Measurements from ENCODE around the gene SDK2. TPM values are rescaled to one million over a fixed set of nuclear protein-coding genes. Genes with fewer than 3 reads are reported as not detected.

The SDK2 gene
- polyA plus RNA-seq, 3 donors, result 0.01 TPM; not detected in 2

GRCh38 chr17:73379826-73380225 lies 264.4 kb downstream of the SDK2 start:
- Mint-ChIP-seq H3K36me3 (no peaks in the 10 kb centered on the region), H3K27ac (no peak overlapping the region), H3K9me3 (no peaks in the 10 kb centered on the region), H3K27me3 (ENCODE audit: low read depth in 3 of 3) (peaks cover 0 to 7% (median 5%) of the 10 kb centered on the region in 3 donors), H3K4me3 (no peak overlapping the region), H3K4me1 (no peaks in the 10 kb centered on the region)
- DNase-seq, result no peak
- TF ChIP-seq, protein P1, sequence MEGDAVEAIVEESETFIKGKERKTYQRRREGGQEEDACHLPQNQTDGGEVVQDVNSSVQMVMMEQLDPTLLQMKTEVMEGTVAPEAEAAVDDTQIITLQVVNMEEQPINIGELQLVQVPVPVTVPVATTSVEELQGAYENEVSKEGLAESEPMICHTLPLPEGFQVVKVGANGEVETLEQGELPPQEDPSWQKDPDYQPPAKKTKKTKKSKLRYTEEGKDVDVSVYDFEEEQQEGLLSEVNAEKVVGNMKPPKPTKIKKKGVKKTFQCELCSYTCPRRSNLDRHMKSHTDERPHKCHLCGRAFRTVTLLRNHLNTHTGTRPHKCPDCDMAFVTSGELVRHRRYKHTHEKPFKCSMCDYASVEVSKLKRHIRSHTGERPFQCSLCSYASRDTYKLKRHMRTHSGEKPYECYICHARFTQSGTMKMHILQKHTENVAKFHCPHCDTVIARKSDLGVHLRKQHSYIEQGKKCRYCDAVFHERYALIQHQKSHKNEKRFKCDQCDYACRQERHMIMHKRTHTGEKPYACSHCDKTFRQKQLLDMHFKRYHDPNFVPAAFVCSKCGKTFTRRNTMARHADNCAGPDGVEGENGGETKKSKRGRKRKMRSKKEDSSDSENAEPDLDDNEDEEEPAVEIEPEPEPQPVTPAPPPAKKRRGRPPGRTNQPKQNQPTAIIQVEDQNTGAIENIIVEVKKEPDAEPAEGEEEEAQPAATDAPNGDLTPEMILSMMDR (IDR thresholded peaks at IDR 0.05), result no peak
- no peaks in the 10 kb centered on the region for H3K4me1 ChIP-seq (ENCODE audit: control insufficient read depth in 1 of 2, insufficient read depth in 2 of 2, low read length in 2 of 2)
- no peaks in the 10 kb centered on the region for H4K20me1 ChIP-seq (ENCODE audit: insufficient read depth, low read length)
- 100% methylated on average over 1 of the region's 8 CpGs for WGBS (ENCODE audit: insufficient coverage)
- no peak overlapping the region for H3K27ac ChIP-seq (ENCODE audit: low read depth in 1 of 2, low read length in 2 of 2)
- intact Hi-C loops (cut with micrococcal nuclease), result no loop called here
- no peaks in the 10 kb centered on the region for H3K9me3 ChIP-seq (replicated peaks in 1 of 2; ENCODE audit: control insufficient read depth in 1 of 2, insufficient read depth in 1 of 2, low read length in 2 of 2)
- no peak overlapping the region for H3K4me3 ChIP-seq (replicated peaks in 1 of 3; ENCODE audit: low read depth in 2 of 3, low read length in 3 of 3)
- H3K9ac ChIP-seq (ENCODE audit: insufficient read depth, low read length, poor library complexity, severe bottlenecking), result no peak overlapping the region
- H3K36me3 ChIP-seq (replicated peaks in 1 of 2; ENCODE audit: control insufficient read depth in 1 of 2, insufficient read depth in 2 of 2, low read length in 2 of 2), result no peaks in the 10 kb centered on the region
- no peaks in the 10 kb centered on the region for H3K79me2 ChIP-seq (ENCODE audit: insufficient read depth, low read length)
- H3K27me3 ChIP-seq (ENCODE audit: control insufficient read depth in 2 of 2, insufficient read depth in 2 of 2, low read length in 2 of 2), result no peaks in the 10 kb centered on the region
- H3K4me2 ChIP-seq (replicated peaks; ENCODE audit: extremely low read depth, low read length, poor library complexity, severe bottlenecking), result no peak overlapping the region
- H2AFZ ChIP-seq (ENCODE audit: insufficient read depth, low read depth, low read length, poor library complexity, severe bottlenecking), result no peak overlapping the region

- no peaks in the 10 kb centered on the region for H3K27me3 ChIP-seq (ENCODE audit: control insufficient read depth in 2 of 2, insufficient read depth in 2 of 2, low read length in 2 of 2)
- TF ChIP-seq, protein P1 (IDR thresholded peaks at IDR 0.05), result no peak
- no peak for DNase-seq
- H3K79me2 ChIP-seq (ENCODE audit: insufficient read depth, low read length), result no peaks in the 10 kb centered on the region
- H3K9me3 ChIP-seq (replicated peaks in 1 of 2; ENCODE audit: control insufficient read depth in 1 of 2, insufficient read depth in 1 of 2, low read length in 2 of 2), result no peaks in the 10 kb centered on the region
- H4K20me1 ChIP-seq (ENCODE audit: insufficient read depth, low read length), result no peaks in the 10 kb centered on the region
- intact Hi-C loops (cut with micrococcal nuclease), result no loop called here
- no peak overlapping the region for H3K27ac ChIP-seq (ENCODE audit: low read depth in 1 of 2, low read length in 2 of 2)
- no peaks in the 10 kb centered on the region for H3K4me1 ChIP-seq (ENCODE audit: control insufficient read depth in 1 of 2, insufficient read depth in 2 of 2, low read length in 2 of 2)
- H3K27me3 Mint-ChIP-seq (ENCODE audit: low read depth in 3 of 3), result peaks cover 0 to 5% (median 3%) of the 10 kb centered on the region in 3 donors
- WGBS (ENCODE audit: insufficient coverage), result 97% methylated on average over 16 of the region's 20 CpGs
- H2AFZ ChIP-seq (ENCODE audit: insufficient read depth, low read depth, low read length, poor library complexity, severe bottlenecking), result no peak overlapping the region
- no peak overlapping the region for H3K4me3 ChIP-seq (replicated peaks in 1 of 3; ENCODE audit: low read depth in 2 of 3, low read length in 3 of 3)
- H3K27ac Mint-ChIP-seq, result no peak overlapping the region
- H3K4me3 Mint-ChIP-seq, result no peak overlapping the region
- no peak overlapping the region for H3K4me2 ChIP-seq (replicated peaks; ENCODE audit: extremely low read depth, low read length, poor library complexity, severe bottlenecking)
- H3K4me1 Mint-ChIP-seq, result no peaks in the 10 kb centered on the region
- H3K36me3 ChIP-seq (replicated peaks in 1 of 2; ENCODE audit: control insufficient read depth in 1 of 2, insufficient read depth in 2 of 2, low read length in 2 of 2), result no peaks in the 10 kb centered on the region
- H3K9me3 Mint-ChIP-seq, result no peaks in the 10 kb centered on the region
- no peaks in the 10 kb centered on the region for H3K36me3 Mint-ChIP-seq
- no peak overlapping the region for H3K9ac ChIP-seq (ENCODE audit: insufficient read depth, low read length, poor library complexity, severe bottlenecking)
Measured at GRCh38 chr17:73378974-73379470, 265.2 kb downstream of the SDK2 start.
